SJSA1 (cell line): ENCODE data around the gene KIF6. TPM values are rescaled to one million over a fixed set of nuclear protein-coding genes. Genes with fewer than 3 reads are reported as not detected.
"Not testable (repeated sequence)": the region's sequence is repeated elsewhere in the genome, so short reads cannot be mapped to it uniquely, and the experiment has no call there.

ENCODE experiments used
- DNase-seq, 2 experiments: peaks; one replicate each; pipeline ENCODE4 v3.0.0-alpha.2; 2015 to 2020; ENCODE audit warnings: low spot score in 2 of 2, low read depth in 1 of 2
- H3K27ac ChIP-seq: fragments of 250-450 bp; sonication (Bioruptor Pico); 2 replicates; pipeline ENCODE4 v1.5.1; 2020; ENCODE audit warnings: mild to moderate bottlenecking, moderate library complexity
- H3K27me3 ChIP-seq: fragments of 250-450 bp; sonication (Bioruptor Pico); replicated peaks from 2 replicates; pipeline ENCODE4 v1.5.1; 2020; ENCODE audit warnings: mild to moderate bottlenecking, moderate library complexity
- H3K36me3 ChIP-seq: fragments of 250-450 bp; sonication (Bioruptor Pico); 2 replicates; pipeline ENCODE4 v1.5.1; 2020; ENCODE audit warnings: mild to moderate bottlenecking
- H3K4me1 ChIP-seq: fragments of 250-450 bp; sonication (Bioruptor Pico); replicated peaks from 2 replicates; pipeline ENCODE4 v1.6.1; 2021; ENCODE audit warnings: mild to moderate bottlenecking
- H3K4me3 ChIP-seq: fragments of 250-450 bp; sonication (Bioruptor Pico); 2 replicates; pipeline ENCODE4 v1.5.1; 2020; ENCODE audit warnings: mild to moderate bottlenecking
- H3K9me3 ChIP-seq: fragments of 250-450 bp; sonication (Bioruptor Pico); replicated peaks from 2 replicates; pipeline ENCODE4 v1.5.1; 2020; ENCODE audit warnings: mild to moderate bottlenecking
- total RNA-seq: library from RNA; depleted of rRNA; stranded (reverse); fragments of >200 nt; shearing (Covaris generic); gene quantifications from 2 replicates; pipeline ENCODE4 v1.2.3, GENCODE V29; 2014

Gene KIF6
- total RNA-seq, 1 experiment from 2014 or later: not detected

DNA sequence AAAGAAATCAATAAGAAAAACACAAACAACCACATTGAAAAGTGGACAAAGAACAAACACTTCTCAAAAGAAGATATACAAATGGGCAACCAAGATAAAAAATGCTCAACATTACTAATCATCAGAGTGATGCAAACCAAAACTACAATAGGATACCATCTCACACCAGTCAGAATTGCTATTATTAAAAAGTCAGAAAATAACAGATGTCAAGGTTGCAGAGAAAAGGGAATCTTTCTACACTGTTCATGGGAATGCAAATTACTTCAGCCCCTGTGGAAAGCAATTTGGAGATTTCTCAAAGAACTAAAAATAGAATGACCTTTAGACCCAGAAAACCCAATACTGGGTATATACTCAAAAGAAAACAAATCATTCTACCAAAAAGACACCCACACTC is 29.8 kb downstream of the KIF6 start:
- Histone ChIP-seq H3K4me1 (no peaks in the 10 kb centered on the region), H3K36me3 (no peaks in the 10 kb centered on the region), H3K4me3 (no peak overlapping the region), H3K27me3 (no peaks in the 10 kb centered on the region), H3K9me3 (no peaks in the 10 kb centered on the region), H3K27ac (no peak overlapping the region)
- no peak for DNase-seq

DNA sequence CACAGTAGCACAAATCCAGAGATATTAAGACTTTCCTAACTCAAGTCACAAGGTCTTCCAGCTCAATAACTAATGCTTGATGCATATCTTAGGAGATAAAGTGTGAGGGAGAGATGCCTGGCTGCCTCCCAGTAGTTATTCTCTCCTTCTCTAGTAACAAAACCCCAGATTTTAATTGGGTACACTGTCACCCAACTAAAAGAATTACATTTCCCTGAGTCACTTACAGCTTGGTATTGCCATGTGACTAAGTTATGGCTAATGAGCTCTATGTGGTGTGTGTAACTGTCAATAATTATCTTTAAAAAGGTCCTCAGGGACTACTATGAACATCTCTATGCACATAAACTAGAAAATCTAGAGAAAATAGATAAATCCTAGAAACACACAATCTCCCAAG is 32.0 kb downstream of the KIF6 start:
- Histone ChIP-seq H3K9me3 (no peaks in the 10 kb centered on the region), H3K4me1 (no peaks in the 10 kb centered on the region), H3K27me3 (no peaks in the 10 kb centered on the region), H3K27ac (no peak overlapping the region), H3K4me3 (no peak overlapping the region), H3K36me3 (no peaks in the 10 kb centered on the region)
- DNase-seq: no peak

DNA sequence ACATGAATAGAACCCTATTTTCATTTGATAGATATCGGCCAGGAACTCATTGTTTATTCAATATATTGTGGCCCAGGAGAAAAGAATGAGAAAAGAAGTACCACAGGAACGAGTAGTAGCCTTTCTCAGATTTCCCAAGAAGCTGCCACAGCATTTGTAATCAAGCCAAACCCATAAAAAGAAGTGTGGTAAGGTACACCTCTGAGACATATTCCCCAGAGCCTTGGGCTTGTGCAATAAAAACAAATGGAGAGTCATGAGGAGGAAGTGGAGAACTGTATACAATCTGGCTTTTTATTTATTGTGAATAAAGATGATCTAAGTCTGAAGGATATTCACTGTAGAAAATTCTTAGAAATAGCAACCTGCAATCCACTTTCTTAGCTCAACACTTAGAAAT is 36.7 kb downstream of the KIF6 start:
- H3K36me3 ChIP-seq: no peaks in the 10 kb centered on the region
- H3K27me3 ChIP-seq: no peaks in the 10 kb centered on the region
- H3K4me1 ChIP-seq: no peaks in the 10 kb centered on the region
- H3K4me3 ChIP-seq: no peak overlapping the region
- DNase-seq: no peak
- no peaks in the 10 kb centered on the region for H3K9me3 ChIP-seq
- no peak overlapping the region for H3K27ac ChIP-seq

DNA sequence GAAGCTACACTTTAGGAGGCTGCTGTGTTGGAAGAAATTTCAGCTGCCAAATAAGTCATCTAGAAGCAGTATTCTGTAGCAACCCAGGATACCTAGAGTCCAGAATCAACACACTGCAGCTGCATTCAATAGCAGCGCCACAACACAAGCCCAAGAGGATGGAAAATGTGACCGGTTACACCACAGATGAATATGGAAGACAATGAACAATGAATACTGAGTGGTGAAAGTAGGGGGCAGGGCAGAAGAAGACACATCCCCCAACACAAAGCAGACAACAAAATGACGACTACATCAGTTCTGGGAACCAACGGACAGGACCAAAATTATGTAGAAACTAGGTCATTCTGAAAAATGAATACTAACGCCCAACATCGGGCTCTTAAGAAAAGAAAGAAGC is 38.2 kb downstream of the KIF6 start:
- Histone ChIP-seq H3K9me3 (no peaks in the 10 kb centered on the region), H3K4me1 (no peaks in the 10 kb centered on the region), H3K36me3 (no peaks in the 10 kb centered on the region), H3K27me3 (no peaks in the 10 kb centered on the region), H3K27ac (no peak overlapping the region), H3K4me3 (no peak overlapping the region)
- no peak for DNase-seq

DNA sequence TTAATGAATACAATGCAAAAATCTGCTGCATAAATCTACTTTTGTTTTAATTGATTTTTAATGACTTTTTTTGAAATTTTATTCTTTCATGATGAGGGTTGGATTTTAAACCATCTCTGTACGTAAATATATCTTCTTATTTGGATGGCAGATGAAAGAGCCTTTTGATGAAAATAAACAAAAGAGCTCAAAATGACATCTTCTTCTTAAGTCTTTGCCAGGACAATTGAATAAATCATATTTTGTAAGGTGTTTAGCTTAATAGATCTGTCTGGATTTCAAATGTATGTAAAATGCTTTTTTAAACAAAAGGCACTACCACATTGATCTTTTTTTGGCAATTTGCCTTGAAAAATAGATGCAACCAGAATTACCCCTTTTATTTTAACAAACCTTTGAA is 39.3 kb downstream of the KIF6 start:
- Histone ChIP-seq H3K27ac (no peak overlapping the region), H3K4me1 (no peaks in the 10 kb centered on the region), H3K36me3 (no peaks in the 10 kb centered on the region), H3K9me3 (no peaks in the 10 kb centered on the region), H3K27me3 (no peaks in the 10 kb centered on the region), H3K4me3 (no peak overlapping the region)
- DNase-seq: no peak

DNA sequence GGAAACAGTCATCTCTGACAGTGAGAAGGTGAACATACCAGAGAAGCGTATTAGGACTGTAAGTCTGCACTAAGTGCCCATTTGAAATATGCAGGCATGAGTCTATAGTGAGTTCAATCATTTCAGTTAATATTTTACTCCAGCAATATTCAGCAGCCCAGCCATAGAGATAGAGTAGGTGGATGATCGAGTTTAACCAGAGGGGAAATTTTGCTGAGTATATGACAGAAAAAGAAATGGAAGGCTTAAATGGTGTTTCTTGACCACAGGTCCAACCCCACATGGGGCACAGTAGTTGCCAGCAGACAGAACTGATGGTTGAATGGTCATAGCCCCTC is 39.8 kb downstream of the KIF6 start:
- Histone ChIP-seq H3K4me3 (no peak overlapping the region), H3K27ac (no peak overlapping the region), H3K36me3 (no peaks in the 10 kb centered on the region), H3K27me3 (no peaks in the 10 kb centered on the region), H3K4me1 (no peaks in the 10 kb centered on the region), H3K9me3 (no peaks in the 10 kb centered on the region)
- no peak for DNase-seq

DNA sequence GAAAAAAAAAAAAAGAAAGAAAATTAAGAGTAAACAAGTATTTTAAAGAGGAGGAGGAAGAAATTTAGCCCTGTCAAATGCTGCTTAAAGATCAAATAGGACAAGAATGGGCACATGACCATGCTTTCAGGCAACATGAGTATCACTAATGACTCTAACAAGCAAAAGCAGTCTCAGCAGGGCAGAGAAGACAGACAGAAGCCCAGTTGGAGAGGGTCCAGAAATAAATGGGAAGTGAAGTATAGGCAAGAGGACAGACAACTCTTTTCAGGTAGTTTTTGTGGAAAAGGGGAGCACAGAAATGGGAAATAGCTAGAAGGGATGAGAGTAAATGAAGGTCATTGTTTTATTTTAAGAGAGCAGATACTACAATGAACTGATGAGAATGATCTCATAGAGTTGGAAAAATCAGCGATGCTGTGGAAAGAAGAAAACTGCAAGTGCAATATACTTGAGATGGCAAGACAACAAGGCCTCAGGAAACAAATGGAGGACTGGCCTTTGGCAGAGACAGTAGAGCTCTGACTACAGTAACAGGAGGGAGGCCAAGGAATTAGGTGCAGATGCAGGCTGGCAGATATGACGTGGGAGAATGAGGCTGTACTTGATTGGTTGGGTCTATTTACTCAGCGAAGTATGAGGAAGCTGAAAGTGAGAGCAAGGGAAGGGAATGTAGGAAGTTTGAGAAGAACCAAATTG is 40.3 kb downstream of the KIF6 start:
- Histone ChIP-seq H3K27me3 (no peaks in the 10 kb centered on the region), H3K4me3 (no peak overlapping the region), H3K9me3 (no peaks in the 10 kb centered on the region), H3K27ac (no peak overlapping the region), H3K4me1 (no peaks in the 10 kb centered on the region), H3K36me3 (no peaks in the 10 kb centered on the region)
- no peak for DNase-seq

DNA sequence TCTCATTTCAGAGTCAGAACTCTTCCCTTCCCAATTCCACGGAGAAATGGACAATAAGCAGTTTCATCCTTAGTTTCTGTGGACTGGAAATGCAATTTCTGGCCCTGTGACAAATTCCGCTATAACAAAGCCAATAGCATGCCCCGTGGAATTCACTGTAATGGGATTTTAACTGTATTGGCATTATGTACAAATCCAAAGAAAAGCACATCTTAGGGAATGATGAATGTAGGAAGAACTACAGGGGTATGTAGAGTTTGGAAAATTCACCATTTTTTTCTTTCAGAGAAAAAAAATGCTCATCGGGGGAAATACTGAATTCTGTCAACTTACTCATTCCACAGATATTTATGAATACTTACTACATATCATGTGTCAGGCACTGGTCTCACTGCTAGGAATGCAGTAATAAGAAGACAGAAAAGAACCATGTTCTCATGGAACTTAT is 43.5 kb downstream of the KIF6 start:
- Histone ChIP-seq H3K4me3 (no peak overlapping the region), H3K9me3 (no peaks in the 10 kb centered on the region), H3K4me1 (no peaks in the 10 kb centered on the region), H3K36me3 (no peaks in the 10 kb centered on the region), H3K27me3 (no peaks in the 10 kb centered on the region), H3K27ac (no peak overlapping the region)
- DNase-seq: no peak

DNA sequence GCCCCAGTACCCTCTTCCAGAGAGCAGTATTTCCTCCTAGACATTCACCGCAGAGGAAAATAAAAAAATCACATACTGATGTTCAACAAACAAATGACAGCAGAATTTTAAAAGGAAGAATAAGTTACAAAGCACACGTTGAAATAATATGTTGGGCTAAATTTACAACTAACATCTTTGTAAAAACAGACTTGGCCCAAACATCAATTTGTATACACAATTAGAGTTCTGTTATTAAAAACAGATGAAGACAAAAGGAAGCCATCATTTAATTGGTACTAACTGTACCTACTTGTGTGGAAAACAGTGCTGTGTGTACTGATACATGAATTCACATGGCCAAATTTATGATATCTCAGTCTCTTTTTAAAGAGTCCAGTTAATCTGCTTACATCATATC is 46.3 kb downstream of the KIF6 start:
- Histone ChIP-seq H3K4me1 (no peaks in the 10 kb centered on the region), H3K27me3 (no peaks in the 10 kb centered on the region), H3K9me3 (no peaks in the 10 kb centered on the region), H3K36me3 (no peaks in the 10 kb centered on the region), H3K4me3 (no peak overlapping the region), H3K27ac (no peak overlapping the region)
- no peak for DNase-seq

DNA sequence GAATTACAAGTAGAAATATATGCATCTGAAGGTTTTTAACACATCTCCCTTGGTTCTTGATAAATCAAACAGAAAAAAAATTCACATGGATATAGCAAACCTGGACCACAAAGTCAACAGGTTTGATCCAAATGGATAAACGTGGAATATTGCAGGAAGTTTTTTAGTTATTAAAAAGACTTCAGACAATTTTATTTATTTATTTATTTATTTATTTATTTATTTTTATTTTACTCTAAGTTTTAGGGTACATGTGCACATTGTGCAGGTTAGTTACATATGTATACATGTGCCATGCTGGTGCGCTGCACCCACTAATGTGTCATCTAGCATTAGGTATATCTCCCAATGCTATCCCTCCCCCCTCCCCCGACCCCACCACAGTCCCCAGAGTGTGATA is 47.9 kb downstream of the KIF6 start:
- H3K4me3 ChIP-seq, H3K9me3 ChIP-seq, DNase-seq, H3K27ac ChIP-seq, H3K27me3 ChIP-seq, H3K36me3 ChIP-seq, H3K4me1 ChIP-seq: not testable (repeated sequence)

DNA sequence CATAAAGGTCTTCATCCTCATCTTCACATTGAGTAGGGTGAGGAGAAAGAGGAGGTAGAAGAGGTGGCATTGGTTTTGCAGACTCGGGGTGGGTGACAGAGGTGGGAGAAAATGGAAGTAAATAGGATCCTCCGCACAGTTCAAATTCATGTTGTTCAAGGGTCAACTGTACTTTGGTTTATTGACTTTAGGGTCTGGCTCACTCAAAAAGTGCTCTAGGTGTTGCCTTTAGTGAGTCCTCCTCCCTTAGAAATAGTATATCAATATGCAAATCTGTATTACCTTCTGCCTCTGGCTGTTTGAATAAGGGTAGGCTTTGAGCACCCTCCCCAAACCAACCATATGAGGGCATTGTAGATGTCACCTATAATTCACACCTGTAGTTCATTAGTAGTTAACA is 54.7 kb downstream of the KIF6 start:
- no peaks in the 10 kb centered on the region for H3K27me3 ChIP-seq
- H3K36me3 ChIP-seq: no peaks in the 10 kb centered on the region
- H3K27ac ChIP-seq: no peak overlapping the region
- DNase-seq: no peak
- no peaks in the 10 kb centered on the region for H3K9me3 ChIP-seq
- H3K4me3 ChIP-seq: no peak overlapping the region
- H3K4me1 ChIP-seq: peaks cover 3% of the 10 kb centered on the region; the same call in 1 of the 2 replicates

DNA sequence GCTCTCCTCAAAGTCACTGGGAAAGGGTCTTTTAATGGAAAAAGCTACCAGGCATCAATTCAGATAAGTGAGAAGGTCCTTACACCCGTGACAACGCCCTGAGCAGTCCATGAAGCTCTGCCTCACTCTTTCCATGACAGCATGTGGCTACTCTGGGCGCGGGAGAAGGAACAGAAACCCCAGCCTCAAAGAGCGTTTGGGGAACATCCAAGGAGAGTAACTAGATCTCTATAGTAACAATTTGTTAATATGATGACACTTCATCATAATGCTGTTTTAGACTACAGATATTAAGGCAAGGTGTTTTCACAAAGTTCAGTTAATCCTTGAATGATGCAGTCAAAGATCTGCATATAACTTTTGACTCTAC is 55.2 kb downstream of the KIF6 start:
- no peaks in the 10 kb centered on the region for H3K27me3 ChIP-seq

DNA sequence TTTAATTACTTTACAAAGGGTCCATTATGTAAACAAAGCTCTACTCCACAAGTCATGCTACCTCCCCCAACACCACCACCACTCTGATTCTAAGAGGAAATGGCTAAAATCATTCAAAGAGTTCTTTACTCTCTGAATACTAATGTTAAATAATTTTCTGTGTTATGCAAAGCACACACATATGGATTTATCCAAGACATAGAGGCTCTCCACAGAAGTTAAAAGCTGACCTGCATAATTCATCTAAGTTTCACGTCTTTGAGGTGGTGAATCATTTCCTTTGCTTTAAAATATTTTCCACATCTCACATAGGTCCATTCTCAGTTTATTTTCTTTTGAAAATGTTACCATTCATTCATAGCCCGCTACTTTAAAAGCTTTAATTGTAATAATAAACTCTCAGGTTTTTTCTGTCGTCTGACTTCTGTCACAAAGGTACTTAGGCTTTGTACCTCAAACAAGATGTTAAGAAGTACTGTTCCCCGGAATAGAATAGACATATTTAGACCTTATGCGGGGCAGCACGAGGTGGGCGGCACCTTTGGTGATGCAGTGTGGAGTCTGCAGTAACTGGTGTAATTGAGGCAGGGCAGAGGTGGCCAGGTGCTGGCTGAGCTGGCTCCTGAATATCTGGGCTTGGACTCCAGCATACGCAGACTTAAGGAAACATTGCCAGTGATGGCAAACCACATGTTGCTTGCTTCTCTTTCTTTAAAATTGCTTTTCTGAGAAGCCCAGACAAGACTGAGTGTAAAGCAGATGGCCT is 55.8 kb downstream of the KIF6 start:
- DNase-seq: peak in 1 of 2 experiments; percentile 4
- H3K4me3 ChIP-seq: no peak overlapping the region
- H3K36me3 ChIP-seq: no peaks in the 10 kb centered on the region
- no peaks in the 10 kb centered on the region for H3K27me3 ChIP-seq
- H3K4me1 ChIP-seq: peaks cover 3% of the 10 kb centered on the region; the same call in 1 of the 2 replicates
- H3K9me3 ChIP-seq: no peaks in the 10 kb centered on the region
- no peak overlapping the region for H3K27ac ChIP-seq

More for the DNA sequence above, 55.2 kb downstream of the KIF6 start:
- H3K9me3 ChIP-seq: no peaks in the 10 kb centered on the region
- peaks cover 3% of the 10 kb centered on the region; the same call in 1 of the 2 replicates for H3K4me1 ChIP-seq
- no peak for DNase-seq
- H3K4me3 ChIP-seq: no peak overlapping the region
- no peaks in the 10 kb centered on the region for H3K36me3 ChIP-seq
- no peak overlapping the region for H3K27ac ChIP-seq

DNA sequence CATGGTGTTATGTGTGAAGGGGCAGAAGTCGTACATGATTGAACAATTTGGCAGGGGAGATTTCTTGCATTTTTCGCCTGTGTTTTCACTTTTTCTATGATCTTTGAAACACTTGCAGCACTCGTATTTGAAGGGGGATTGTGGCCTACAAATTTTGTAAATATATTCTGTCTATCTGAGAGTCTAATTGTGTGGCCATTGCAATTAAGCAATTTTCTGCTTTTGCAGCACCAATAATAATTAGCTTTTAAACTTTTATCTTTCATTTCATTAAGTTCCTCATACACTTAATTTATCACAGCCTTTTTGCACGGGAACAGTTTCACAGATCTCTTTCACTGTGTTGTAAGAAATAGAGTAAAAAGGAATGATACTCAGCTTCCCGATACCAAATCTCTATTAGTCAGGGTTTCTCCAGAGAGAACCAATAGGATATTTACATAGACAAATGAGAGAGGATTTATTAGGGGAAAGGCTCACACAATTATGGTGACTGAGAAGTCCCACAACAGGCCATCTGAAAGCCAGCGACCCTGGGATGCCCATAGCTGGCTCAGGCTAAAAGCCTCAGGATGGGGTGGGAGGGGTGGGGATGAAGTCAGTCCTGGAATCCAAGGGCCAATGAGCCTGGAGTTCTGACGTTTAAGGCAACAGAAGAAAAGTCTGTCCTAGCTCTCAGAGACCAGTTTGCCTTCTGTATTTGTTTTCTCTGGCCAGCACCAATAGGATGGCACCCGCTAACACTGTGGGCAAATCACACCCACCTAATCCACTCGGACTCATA is 58.3 kb downstream of the KIF6 start:
- Histone ChIP-seq H3K9me3 (no peaks in the 10 kb centered on the region), H3K36me3 (no peaks in the 10 kb centered on the region), H3K4me1 (peaks cover 3% of the 10 kb centered on the region; the same call in 1 of the 2 replicates), H3K27me3 (no peaks in the 10 kb centered on the region), H3K4me3 (no peak overlapping the region), H3K27ac (no peak overlapping the region)
- no peak for DNase-seq
